ENCODE data around the gene UBE3C. TPM values are rescaled to one million over a fixed set of nuclear protein-coding genes. Genes with fewer than 3 reads are reported as not detected.
"Not testable (repeated sequence)": the region's sequence is repeated elsewhere in the genome, so short reads cannot be mapped to it uniquely, and the experiment has no call there.

Gene UBE3C
- total RNA-seq, 4 donors from 2014 or later, result 60.7 to 68.7 (median 64.7) TPM

GRCh38 chr7:157097056-157097329, 41.7 kb upstream of the UBE3C start:
- Histone ChIP-seq H3K36me3 (no peaks in the 10 kb centered on the region), H3K4me1 (peaks cover 0 to 4% (median 0%) of the 10 kb centered on the region in 4 donors), H3K9me3 (peaks cover 0 to 28% (median 0%) of the 10 kb centered on the region in 4 donors), H3K27me3 (no peaks in the 10 kb centered on the region), H3K4me3 (no peak overlapping the region), H3K27ac (no peak overlapping the region)
- 21 to 39% methylated on average over 10 of the region's 10 CpGs for WGBS, 2 donors
- no peak for TF ChIP-seq EP300 (IDR thresholded peaks at IDR 0.05)
- no peak for TF ChIP-seq CTCF (IDR thresholded peaks at IDR 0.05)
- no peak for TF ChIP-seq POLR2A (IDR thresholded peaks at IDR 0.05)
- no peak for DNase-seq (ENCODE audit: low spot score in 2 of 2)

- H3K27me3 ChIP-seq, result no peaks in the 10 kb centered on the region
- 52 to 55% methylated on average over 6 of the region's 6 CpGs for WGBS, 2 donors
- H3K4me1 ChIP-seq, result peaks cover 0 to 4% (median 0%) of the 10 kb centered on the region in 4 donors
- H3K27ac ChIP-seq, result no peak overlapping the region
- no peaks in the 10 kb centered on the region for H3K36me3 ChIP-seq
- DNase-seq (ENCODE audit: low spot score in 2 of 2), result no peak
- H3K4me3 ChIP-seq, result no peak overlapping the region
- no peak for TF ChIP-seq POLR2A (IDR thresholded peaks at IDR 0.05)
- H3K9me3 ChIP-seq, result peaks cover 0 to 25% (median 0%) of the 10 kb centered on the region in 4 donors
These were observed 41.2 kb upstream of the UBE3C start for GRCh38 chr7:157097569-157097968.

GRCh38 chr7:157100005-157100404, 38.7 kb upstream of the UBE3C start:
- WGBS, 2 donors, result 81 to 94% methylated on average over 3 of the region's 3 CpGs
- H3K9me3 ChIP-seq, result peaks cover 0 to 27% (median 0%) of the 10 kb centered on the region in 4 donors
- not testable (repeated sequence) for DNase-seq (ENCODE audit: low spot score in 2 of 2); H3K27me3 ChIP-seq; H3K36me3 ChIP-seq; H3K4me1 ChIP-seq; H3K27ac ChIP-seq; H3K4me3 ChIP-seq

- not testable (repeated sequence) for H3K4me3 ChIP-seq; H3K27ac ChIP-seq; H3K27me3 ChIP-seq; H3K4me1 ChIP-seq; H3K36me3 ChIP-seq; DNase-seq (ENCODE audit: low spot score in 2 of 2)
- 85 to 98% methylated on average over 2 of the region's 2 CpGs for WGBS, 2 donors
- peaks cover 0 to 54% (median 0%) of the 10 kb centered on the region in 4 donors for H3K9me3 ChIP-seq
These were observed 35.1 kb upstream of the UBE3C start for GRCh38 chr7:157103641-157104040.

GRCh38 chr7:157111311-157111710, 27.4 kb upstream of the UBE3C start:
- no peak for DNase-seq (ENCODE audit: low spot score in 2 of 2)
- no peak for TF ChIP-seq CTCF (IDR thresholded peaks at IDR 0.05)
- TF ChIP-seq EP300 (IDR thresholded peaks at IDR 0.05), result no peak
- no peak for TF ChIP-seq POLR2A (IDR thresholded peaks at IDR 0.05)
- Histone ChIP-seq H3K4me3 (no peak overlapping the region), H3K9me3 (peaks cover 0 to 49% (median 0%) of the 10 kb centered on the region in 4 donors), H3K36me3 (no peaks in the 10 kb centered on the region), H3K4me1 (no peaks in the 10 kb centered on the region), H3K27ac (no peak overlapping the region), H3K27me3 (no peaks in the 10 kb centered on the region)
- WGBS, 2 donors, result 82 to 88% methylated on average over 9 of the region's 9 CpGs

- Histone ChIP-seq H3K4me1 (no peaks in the 10 kb centered on the region), H3K9me3 (peaks cover 0 to 47% (median 0%) of the 10 kb centered on the region in 4 donors), H3K27me3 (no peaks in the 10 kb centered on the region), H3K36me3 (no peaks in the 10 kb centered on the region), H3K27ac (no peak overlapping the region), H3K4me3 (no peak overlapping the region)
- no peak for DNase-seq (ENCODE audit: low spot score in 2 of 2)
- 91% methylated on average over 8 of the region's 8 CpGs for WGBS, 2 donors
- TF ChIP-seq CTCF (IDR thresholded peaks at IDR 0.05), result no peak
- TF ChIP-seq EP300 (IDR thresholded peaks at IDR 0.05), result no peak
These were observed 26.0 kb upstream of the UBE3C start for GRCh38 chr7:157112706-157113105.

- WGBS, 2 donors, result 67 to 71% methylated on average over 2 of the region's 2 CpGs
- no peak for DNase-seq (ENCODE audit: low spot score in 2 of 2)
- no peak overlapping the region for H3K27ac ChIP-seq
These were observed 25.1 kb upstream of the UBE3C start for GRCh38 chr7:157113607-157114006.

More at GRCh38 chr7:157113607-157114006, 25.1 kb upstream of the UBE3C start:
- Histone ChIP-seq H3K4me1 (no peaks in the 10 kb centered on the region), H3K36me3 (no peaks in the 10 kb centered on the region), H3K27me3 (no peaks in the 10 kb centered on the region), H3K9me3 (peaks cover 0 to 44% (median 0%) of the 10 kb centered on the region in 4 donors), H3K4me3 (no peak overlapping the region)
- TF ChIP-seq EP300 (IDR thresholded peaks at IDR 0.05), result no peak
